HG03280 (cell line): Measurements from ENCODE around the gene PPFIA4.

Experiments
- ATAC-seq: cut with Tn5 transposase; IDR thresholded peaks from one replicate; pipeline ENCODE4 v1.9.1; 2021; ENCODE audit warnings: mild to moderate bottlenecking, moderate library complexity; ENCODE audit not compliant: unreplicated experiment

The PPFIA4 gene

DNA sequence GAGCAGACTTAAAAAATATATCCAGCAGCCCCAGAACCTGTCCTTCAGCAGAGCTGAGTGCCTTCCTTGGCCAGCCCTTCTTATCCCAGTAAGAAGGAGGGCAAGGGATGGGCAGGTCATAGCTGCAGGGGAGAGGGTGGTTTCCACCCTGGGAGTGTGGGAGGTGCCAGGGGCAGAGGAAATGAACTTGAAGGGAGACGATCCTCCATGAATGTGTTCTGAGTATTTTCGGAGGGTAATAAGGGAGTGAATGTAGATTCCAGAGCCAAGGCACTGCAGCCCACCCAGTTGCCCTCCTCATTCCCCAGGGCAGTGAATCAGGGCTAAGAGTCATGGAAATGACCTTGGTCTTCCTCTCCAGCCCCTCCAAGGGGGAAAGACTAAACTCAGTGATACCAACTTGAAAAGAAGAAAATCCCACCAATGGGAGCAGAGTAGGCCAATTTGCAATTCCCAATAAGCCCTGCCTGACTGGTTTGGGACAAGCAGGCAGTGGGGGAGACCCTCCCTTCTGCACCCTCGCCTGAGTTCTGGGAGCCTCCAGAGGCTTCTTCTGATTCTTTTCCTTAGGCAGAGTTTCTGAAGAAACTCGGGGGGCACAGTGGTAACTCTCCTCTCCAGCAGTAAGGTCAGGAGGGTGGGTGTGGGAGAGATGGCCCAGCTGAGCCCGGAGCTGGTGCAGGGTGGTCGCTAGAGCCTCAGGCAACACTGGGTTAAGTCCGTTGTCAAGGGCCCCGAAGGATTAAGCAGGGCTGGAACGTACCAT, 55.4 kb downstream of the PPFIA4 start:
- no peak for ATAC-seq

DNA sequence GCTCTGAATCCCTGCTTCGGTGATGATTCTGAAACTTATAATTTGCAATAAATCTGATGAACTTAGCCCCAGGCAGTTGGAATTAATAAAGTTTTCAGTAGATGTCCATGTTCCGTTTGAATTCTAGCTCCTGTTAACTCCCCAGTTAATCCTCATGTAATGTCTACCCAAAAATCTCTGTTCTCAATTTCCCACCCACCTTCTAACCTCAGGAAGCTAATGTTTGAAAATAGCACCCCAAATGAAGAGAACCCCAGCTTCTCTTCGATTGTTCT, 55.9 kb downstream of the PPFIA4 start:
- no peak for ATAC-seq

DNA sequence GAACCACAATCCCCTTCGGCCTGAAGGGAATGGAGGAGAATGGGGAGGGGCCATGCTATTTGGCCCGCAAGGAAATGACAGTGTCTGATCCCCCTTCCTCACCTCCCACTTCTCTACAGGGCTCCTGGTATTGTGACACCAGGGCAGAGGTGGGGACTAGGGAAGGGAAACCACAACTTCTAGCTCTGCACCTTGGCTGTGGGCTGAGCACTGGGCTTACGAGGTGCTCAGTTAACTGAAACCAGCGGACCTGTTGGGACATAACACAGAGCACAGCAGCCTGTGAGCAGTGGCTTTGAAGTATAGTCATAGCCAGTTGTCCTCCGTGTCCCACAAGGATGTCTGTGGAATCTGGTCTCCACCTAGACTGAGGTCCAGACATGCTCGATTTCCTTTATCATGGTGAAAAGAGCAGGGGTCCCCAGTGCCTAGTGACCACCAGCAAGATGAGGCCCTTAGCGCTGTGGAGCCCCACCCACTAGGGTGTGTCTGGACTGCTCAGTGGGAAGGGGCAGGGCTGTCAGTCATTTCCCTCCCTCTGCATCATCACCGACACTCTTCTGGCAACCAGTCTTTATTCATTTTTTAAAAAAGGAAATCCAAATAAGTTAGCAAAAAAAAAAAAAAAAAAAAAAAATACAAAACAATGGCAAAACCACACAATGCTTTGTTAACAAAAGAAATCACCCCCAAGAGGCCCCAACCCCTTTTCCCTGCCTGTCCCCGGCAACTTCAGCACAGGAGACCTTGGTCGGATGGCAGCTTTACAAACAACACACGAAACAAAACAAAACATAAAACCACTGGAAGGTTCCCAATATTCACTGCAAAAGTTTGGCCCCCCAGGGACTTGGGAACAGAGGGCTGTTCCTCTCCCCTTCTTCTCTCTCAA, 56.5 kb downstream of the PPFIA4 start:
- no peak for ATAC-seq

DNA sequence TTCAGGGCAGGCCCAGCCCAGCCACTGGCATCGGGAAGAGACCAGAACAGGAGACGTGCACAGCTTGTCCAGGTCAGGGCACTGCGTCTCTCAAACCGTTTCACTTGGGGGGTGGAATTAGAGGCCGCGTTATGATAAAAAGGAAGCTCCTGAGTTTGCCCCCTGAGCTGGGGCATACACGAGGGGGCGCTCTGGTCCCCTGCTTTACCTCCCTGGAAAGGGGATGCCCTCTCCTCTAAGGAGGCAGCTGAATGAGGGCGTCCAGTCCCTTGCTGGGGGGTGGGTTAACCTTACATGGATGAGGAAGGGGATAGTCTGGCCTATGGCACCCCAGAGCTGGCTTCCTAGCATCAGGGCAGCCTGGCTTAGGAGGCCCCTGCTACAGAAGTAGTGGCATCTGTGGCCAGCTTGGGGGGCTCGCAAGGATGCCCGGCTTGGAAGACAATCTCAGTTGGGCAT, 57.2 kb downstream of the PPFIA4 start:
- no peak for ATAC-seq

DNA sequence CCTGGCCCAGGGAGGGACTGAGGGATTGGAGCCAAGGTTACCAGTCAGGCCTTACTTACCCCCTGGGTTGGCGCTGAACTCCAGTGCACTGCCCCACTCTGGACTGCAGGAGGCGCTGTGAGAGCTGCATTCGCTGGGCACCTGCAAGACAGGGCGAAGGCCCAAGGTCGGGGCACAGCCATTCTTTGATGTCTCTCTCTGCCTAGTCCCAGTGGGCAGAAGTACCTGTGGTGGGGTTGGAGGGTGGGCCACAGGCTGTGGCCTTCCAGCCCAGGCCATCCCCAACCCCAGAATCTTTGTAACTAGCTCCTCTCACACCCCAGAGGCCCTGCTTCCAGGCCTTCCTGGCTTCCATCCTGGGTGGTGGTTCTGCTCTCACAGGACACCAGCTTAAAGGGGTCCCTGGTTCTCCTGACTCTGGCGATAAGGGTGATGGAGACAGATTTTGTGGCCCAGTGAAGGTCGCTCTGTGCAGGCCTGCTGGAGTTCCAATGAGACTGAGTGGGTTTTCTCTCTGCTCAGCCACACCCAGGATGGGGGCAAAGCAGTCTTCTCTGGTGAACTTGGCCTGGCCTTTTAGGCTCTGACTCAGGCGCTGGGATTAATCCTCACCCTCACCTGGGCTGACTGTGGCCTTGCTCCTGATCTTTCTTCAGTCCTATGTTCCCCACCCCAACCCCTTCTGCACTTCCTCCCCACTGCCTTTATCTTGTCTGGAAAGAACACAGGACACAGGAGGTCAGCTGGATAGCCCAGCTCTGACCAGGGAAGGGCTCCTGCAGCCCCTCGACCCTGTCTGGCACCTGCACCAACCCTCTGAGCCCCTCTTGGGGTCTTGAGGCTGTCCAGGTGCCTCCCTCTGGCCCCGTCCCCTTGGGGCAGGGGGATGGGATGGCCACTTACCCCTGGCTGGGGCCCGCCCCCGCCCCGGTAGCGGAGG, 58.6 kb downstream of the PPFIA4 start:
- no peak for ATAC-seq

DNA sequence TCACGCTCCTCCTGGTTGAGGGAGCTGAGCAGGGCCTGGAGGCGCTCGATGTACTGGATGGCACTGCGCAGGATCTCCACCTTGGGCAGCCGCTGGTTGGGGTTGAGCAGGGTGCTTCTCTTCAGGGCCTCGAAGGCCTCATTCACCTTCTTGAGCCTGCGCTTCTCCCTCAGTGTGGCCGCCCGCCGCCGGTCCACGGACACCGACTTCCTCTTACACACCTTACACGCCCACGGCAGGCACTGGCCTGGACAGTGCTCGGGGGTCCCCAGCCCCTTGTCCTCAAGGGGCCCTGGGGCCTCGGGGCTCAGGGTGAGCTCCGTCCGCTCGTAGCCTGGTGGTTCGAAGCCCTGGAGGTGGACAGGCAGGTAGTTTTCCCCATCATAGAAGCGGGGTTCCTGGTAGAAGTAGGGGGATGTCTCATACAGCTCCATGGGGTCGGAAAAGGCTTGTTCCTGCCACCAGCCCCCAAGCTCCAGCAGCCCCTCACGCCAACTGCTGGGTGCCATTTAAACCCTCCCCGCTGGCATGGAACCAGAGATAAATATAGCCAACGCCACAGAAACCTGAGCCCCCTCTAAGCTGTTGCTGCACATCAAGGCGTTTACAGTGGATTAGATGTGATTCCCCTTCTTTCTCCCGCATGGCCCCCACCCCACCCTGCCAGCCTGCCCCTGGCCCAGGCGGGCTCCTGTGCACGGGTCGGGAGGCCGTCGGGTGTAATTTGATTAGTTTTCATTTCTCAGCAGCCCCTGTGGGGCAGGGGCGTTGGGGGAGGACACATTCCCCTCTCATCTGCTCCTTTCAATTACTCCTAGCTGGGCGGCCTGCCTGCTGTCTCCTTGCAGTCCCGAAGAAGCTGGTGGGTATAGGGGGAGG, 59.5 kb downstream of the PPFIA4 start, which contains the start of gene MYOG:
Gene MYOG (minus strand): TSS at position 485 of the 879 bp plus-strand sequence. CDS start 51 bp downstream, at position 434.
- no peak for ATAC-seq

DNA sequence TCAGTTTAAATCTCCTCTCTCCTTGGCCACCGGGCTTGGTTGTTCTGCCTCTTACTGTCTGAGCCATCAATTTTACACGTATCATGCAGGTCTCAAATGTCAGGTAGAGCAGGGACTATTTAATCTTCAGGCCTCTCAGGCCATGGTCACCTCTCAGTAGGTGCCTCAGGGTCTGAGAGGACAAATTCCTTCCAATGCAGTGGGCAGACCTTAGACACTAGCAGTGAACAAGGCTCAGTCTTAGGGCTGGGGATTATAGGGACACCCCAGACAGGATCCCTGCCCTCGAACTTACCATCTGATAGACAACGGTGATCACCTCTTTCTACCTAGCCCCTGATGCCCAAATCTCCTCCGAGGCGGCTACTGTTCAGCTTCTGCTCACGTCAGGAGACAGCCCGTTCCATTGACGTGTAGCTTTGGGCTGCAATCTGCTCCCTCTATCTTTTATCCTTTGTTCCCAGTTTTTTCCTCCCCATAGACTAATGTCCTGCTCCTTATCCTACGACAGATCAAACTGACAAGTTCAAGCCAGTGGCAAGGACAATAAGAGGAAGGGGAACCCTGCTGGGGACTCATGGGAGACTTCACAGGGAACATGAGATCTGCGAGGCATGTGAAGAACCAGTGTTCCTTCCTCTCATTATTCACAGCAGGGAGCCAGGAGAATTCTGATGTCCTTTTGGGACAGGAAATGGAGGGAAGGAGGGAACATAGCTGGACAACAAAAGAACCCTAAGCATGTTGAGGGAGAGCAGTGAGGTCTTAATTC, 60.9 kb downstream of the PPFIA4 start:
- no peak for ATAC-seq

DNA sequence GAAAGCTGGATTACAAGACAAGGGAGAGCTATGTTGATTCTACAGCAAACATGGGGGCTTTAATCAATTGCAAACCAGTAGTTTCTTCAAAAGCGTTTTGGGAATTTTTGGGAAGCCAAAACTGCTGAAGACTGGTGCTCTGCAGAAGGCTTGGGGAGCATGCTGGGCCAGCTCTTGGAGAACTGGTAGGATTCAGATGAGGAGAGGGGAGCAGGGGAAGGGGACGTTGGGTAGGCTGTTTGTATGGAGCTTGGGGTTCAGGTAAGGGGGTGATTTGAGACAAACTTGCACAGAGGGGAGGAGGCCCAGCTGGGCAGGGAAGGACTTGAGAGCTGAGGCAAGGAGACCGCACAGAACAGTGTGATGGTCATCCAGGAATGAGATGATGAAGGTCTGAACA, 62.1 kb downstream of the PPFIA4 start:
- no peak for ATAC-seq

DNA sequence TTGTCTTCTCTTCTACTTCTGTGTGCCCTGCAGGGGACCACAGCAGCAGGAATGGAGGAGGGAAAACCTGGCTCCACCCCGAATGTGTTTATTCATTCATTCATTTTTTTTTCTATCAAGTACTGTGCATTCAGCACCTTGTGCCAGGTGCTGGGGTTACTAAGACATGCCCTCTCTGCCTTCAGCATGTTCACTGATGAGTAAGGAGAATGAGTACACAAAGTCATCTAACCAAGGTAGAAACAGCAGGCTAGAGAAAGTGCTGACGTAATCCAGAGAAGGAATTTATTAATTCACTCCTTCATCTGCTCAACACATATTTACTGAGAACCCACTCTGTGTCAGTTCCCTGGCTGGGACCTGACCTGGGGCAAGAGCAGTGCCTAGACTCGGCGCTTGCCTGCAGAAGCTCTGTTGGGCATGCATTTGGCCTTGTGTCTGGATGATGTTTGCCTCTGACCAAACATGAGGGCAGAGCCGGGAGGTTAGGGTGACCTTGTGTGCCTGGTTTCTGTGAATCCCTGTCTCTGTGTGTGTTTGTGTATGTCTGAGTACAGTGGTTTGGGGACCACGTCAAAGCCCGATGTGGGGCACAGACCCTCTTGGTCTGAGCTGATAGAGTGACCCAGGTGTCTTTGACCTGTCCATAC, 62.8 kb downstream of the PPFIA4 start:
- no peak for ATAC-seq

DNA sequence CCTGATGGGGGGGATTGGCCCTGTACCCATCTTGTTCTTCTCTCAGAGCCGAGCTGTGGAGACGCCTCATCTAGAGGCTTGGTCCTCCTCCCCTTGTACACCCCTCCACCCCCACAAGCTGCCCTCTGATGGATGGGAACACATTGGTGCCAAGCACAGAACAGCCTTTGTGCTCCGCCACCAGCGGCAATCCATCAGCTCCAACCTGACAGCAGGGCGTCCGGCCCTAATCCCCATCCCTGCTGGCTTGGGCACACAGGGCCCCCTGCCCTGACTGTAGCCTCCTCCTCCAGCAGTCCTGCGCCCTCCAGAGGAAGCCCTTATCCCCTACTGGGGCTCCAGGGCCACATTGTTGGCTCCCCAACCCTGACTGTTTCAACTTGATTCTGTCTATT, 63.4 kb downstream of the PPFIA4 start:
- ATAC-seq: no peak

DNA sequence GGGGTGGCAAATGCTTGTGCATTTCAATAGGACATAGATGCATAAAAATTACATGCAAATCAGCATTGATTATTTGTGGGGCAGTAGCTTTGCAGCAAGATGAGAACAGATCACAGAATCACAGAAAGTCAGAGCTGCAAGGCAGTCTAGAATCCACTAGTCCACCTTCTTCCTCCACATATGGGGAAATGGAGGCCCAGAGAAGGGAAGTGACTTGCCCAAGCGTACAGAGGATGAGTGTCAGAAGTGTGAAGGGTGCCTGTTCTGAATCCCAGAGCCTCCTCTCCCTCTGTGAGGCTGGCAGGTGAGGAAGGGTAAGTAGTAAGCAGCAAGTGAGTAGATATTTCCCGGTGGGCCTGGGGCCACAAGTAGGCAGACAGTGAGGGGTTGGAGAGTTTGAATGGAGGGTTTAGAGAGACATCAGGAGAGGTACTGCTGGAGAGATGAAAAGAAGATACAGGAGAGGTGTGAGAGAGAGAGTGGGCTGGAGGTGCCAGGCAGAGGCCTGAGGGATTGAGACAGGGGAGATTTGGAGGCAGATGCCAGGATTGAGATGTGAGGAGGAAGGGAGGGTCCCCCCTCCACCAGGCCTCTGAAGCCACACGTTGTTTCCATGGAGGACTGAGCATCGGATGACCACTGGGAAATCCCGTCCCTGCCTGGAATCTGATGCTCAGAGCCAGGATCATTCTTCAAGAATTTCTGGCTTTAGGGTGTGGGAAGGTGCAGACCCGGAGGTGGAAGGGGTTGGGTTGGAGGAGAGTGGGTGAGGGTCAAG, 64.3 kb downstream of the PPFIA4 start:
- no peak for ATAC-seq

DNA sequence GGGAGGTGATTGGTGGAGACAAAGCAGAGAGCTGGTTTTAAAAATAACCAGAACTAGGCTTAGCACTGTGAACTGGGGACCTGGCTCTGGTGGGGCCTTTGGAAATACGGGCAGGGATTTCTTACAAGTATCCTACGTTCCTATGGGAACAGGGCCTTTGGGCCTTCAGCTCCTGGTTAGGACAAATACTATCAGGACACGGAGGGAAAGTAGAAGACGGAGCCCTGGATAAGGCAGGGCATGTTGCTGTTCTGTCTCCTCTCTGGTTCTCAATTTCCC, 64.8 kb downstream of the PPFIA4 start:
- ATAC-seq: no peak

DNA sequence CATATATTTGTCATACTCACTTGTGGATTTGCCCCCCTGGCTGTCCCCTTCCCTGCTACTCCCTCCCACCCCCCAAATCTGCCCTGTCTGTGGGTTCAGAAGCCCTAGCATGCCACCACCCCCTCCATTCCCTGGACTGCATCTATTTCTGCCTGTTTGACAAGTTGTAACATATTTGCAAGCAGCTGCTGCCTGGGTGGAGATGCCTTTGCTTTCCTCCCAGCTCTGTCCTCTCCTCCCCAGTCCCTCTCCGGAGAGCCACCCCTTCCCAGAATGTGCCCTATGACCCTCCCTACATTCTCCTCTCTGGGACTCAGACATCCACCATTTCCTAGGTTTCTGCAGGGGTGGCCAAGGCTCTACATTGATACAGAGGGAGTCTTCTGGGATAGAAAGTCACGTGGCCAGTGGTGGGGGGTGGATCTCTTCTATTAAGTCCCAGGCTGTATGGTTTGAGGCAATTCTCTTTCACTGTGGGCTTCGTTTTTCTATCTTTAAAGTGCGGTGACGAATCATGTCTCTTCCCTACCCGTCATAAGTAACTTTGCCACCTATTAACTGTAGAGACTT, 65.6 kb downstream of the PPFIA4 start:
- ATAC-seq: no peak

DNA sequence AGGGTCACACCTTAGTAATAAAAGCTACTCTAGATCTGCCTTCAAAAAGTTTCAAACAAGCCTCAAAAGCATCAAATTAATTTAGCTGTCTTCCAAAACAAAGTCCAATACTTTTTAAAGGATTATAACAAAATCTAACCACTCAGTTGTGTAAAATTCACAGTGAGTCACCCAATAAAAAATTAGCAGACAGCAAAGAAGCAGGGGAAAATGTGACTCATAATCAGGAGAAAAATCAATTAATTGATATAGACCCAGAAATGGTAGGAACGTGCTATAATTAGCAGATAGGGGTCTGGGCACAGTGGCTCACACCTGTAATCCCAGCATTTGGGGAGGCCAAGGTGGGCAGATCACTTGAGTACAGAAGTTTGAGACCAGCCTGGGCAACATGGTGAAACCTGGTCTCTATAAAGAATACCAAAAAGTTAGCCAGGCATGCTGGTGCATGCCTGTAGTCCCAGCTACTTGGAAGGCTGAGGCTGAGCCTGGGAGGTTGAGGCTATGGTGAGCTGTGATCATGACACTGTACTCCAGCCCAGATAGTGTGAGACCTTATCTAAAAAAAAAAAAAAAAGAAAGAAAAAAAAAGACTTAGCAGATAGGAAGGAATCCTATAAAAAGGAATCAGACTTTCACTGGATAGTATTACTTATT, 67.6 kb downstream of the PPFIA4 start:
- no peak for ATAC-seq

DNA sequence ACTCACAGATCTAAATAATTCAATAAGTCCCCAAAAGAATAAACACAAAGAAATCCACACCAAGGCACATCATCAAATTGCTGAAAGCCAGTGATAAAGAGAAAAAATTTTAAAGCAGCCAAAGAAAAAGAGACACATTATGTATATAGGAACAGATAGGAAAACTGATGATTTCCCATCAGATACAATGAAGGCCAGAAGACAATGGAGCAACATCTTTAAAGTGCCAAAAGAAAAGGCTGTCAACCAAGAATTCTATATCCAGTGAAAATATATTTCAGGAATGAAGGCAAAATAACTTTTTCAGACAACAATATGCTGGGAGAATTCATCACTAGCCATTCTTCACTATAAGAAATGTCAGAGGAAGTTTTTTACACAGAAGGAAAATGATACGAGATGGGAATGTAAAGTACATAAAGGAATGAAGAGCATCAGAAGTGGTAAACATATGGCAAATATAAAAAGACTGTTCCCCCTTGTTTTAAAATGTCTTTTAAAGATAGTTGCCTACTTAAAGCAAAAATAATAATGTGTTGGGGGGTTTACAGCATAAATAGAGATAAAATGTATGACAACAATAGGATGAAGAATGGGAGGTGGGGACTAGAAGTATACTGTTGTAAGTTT, 68.9 kb downstream of the PPFIA4 start:
- ATAC-seq: no peak

DNA sequence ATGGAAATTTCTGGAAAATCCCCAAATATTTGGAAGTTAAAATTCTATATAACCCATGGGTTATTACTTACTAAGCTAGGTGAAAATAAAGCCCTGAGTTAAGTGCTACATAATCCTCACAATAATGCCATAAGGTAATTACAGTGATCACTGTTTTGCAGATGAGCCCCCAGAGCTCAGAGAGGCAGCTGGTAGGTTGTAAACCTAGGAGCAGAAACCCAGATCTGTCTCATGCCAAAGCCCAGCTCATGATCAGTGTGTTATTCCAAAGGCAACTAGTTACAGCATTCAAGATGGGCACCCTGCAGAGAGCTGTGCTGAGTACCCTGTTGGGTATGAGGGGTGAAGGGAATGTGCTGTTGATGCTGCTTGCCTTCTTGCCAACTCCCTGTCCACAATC, 70.3 kb downstream of the PPFIA4 start:
- no peak for ATAC-seq

DNA sequence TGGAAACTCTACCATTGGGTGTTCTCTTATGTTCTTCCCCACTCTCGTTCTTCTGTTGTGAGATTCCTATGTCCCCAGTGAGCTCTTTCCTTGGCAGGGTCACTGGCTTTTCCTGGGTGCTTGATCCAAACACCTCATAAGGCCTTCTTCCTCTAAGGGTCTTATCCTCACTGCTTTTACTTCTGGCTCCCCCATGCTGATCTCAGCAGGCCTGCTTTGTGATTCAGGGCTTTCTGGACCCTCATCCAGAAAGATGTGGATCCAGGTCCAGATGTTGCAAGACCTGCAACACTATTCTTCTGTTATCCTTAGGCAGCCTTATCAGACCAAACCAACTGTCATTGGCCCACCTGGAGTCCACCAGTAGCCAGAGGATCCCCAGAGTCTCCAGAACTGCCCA, 70.7 kb downstream of the PPFIA4 start:
- no peak for ATAC-seq
